ENCODE data around the gene POU2F2. TPM values are rescaled to one million over a fixed set of nuclear protein-coding genes. Genes with fewer than 3 reads are reported as not detected.
A peak's percentile ranks its signal among the peaks of the same experiment; 100 is the strongest.

The POU2F2 gene
- total RNA-seq, 1 donor from 2014 or later, result 6.1 TPM

DNA sequence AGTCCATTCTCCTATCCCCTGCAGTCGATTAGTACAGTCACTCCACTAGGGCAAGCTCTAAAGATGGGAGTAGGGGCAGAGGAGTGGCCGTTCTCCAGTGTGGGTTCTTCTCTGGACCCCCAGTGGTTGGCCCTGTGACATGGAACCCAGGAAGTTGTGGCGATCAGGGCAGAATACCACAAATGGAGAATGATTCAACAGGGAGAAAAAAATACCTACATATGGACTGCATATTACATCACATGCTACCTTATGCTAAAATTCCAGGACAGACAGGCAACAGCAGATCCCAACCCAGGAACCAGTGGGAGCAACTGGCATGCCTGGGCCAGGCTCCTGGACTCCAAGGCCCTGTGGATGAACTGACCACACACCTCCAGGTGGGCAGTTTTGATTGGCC lies 20.4 kb downstream of the POU2F2 start:
- Histone ChIP-seq H3K9me3 (no peaks in the 10 kb centered on the region), H3K4me3 (no peak overlapping the region), H3K27me3 (ENCODE audit: low read depth) (no peaks in the 10 kb centered on the region), H3K36me3 (no peaks in the 10 kb centered on the region), H3K4me1 (no peaks in the 10 kb centered on the region), H3K27ac (no peak overlapping the region)
- intact Hi-C loops (cut with DNase I), result no loop called here
- TF ChIP-seq, protein P1, sequence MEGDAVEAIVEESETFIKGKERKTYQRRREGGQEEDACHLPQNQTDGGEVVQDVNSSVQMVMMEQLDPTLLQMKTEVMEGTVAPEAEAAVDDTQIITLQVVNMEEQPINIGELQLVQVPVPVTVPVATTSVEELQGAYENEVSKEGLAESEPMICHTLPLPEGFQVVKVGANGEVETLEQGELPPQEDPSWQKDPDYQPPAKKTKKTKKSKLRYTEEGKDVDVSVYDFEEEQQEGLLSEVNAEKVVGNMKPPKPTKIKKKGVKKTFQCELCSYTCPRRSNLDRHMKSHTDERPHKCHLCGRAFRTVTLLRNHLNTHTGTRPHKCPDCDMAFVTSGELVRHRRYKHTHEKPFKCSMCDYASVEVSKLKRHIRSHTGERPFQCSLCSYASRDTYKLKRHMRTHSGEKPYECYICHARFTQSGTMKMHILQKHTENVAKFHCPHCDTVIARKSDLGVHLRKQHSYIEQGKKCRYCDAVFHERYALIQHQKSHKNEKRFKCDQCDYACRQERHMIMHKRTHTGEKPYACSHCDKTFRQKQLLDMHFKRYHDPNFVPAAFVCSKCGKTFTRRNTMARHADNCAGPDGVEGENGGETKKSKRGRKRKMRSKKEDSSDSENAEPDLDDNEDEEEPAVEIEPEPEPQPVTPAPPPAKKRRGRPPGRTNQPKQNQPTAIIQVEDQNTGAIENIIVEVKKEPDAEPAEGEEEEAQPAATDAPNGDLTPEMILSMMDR (IDR thresholded peaks at IDR 0.05), result no peak
- ATAC-seq (no peak), DNase-seq (no peak)

DNA sequence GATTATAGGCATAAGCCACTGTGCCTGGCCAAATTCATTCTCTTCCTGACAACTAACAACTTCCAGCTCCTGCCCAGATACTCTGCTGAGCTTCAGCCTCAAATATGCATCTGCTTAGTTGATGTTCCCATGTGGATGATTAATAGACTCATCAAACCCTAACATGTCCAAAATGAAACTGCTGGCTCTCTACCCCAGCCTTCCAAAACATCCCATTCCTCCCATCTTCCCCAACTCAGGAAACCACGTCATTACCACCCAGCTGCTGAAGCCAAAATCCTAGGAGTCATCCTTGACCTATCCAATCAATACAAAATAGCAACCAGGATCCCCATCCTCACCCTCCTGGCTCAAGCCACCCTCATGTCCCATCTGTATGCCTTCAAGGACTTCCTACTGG lies 20.9 kb downstream of the POU2F2 start:
- Histone ChIP-seq H3K27me3 (ENCODE audit: low read depth) (no peaks in the 10 kb centered on the region), H3K9me3 (no peaks in the 10 kb centered on the region), H3K4me3 (no peak overlapping the region), H3K36me3 (no peaks in the 10 kb centered on the region), H3K4me1 (no peaks in the 10 kb centered on the region), H3K27ac (no peak overlapping the region)
- ATAC-seq (no peak), DNase-seq (no peak)
- TF ChIP-seq, protein P1 (IDR thresholded peaks at IDR 0.05), result no peak
- intact Hi-C loops (cut with DNase I), result no loop called here

DNA sequence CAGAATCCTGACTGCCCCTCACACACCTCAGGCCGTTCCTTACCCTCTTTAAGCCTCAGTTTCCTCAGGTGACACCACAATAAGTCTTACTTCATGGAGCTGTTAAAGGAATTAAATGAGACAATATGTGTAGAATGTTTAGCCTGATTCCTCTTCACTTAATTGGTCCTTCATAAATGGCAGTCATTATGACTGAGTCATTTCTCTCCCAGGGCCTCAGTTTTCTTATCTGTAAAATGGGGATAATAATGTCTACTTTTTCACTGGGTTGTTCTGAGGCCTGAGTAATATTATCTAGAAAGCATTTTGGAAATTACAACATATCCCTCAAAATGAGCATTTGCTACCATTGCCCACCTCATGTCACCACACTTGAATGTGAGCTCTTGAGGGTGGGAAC lies 21.6 kb downstream of the POU2F2 start:
- H3K4me3 ChIP-seq, result no peak overlapping the region
- H3K27me3 ChIP-seq (ENCODE audit: low read depth), result no peaks in the 10 kb centered on the region
- H3K36me3 ChIP-seq, result no peaks in the 10 kb centered on the region
- ATAC-seq (no peak), DNase-seq (no peak)
- TF ChIP-seq, protein P1 (IDR thresholded peaks at IDR 0.05), result no peak
- H3K9me3 ChIP-seq, result no peaks in the 10 kb centered on the region
- intact Hi-C loops (cut with DNase I), result no loop called here
- H3K4me1 ChIP-seq, result no peaks in the 10 kb centered on the region
- no peak overlapping the region for H3K27ac ChIP-seq

DNA sequence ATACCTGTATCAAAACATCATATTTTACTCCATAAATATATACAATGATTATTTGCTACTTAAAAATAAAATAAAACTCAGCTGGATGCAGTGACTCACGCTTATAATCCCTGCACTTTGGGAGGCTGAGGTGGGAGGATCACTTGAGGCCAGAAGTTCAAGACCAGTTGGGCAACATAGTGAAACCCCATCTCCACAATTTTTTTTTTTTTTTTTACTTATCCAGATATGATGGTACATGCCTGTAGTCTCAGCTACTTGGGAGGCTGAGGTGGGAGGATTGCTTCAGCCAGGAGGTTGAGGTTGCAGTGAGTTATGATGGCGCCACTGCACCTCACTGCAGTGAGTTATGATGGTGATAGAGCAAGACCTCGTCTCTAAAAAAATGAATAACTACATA lies 22.4 kb downstream of the POU2F2 start:
- Histone ChIP-seq H3K27ac (no peak overlapping the region), H3K9me3 (no peaks in the 10 kb centered on the region), H3K4me3 (no peak overlapping the region), H3K27me3 (ENCODE audit: low read depth) (no peaks in the 10 kb centered on the region), H3K36me3 (no peaks in the 10 kb centered on the region), H3K4me1 (no peaks in the 10 kb centered on the region)
- DNase-seq (no peak), ATAC-seq (no peak)
- intact Hi-C loops (cut with DNase I), result no loop called here
- TF ChIP-seq, protein P1 (IDR thresholded peaks at IDR 0.05), result no peak

DNA sequence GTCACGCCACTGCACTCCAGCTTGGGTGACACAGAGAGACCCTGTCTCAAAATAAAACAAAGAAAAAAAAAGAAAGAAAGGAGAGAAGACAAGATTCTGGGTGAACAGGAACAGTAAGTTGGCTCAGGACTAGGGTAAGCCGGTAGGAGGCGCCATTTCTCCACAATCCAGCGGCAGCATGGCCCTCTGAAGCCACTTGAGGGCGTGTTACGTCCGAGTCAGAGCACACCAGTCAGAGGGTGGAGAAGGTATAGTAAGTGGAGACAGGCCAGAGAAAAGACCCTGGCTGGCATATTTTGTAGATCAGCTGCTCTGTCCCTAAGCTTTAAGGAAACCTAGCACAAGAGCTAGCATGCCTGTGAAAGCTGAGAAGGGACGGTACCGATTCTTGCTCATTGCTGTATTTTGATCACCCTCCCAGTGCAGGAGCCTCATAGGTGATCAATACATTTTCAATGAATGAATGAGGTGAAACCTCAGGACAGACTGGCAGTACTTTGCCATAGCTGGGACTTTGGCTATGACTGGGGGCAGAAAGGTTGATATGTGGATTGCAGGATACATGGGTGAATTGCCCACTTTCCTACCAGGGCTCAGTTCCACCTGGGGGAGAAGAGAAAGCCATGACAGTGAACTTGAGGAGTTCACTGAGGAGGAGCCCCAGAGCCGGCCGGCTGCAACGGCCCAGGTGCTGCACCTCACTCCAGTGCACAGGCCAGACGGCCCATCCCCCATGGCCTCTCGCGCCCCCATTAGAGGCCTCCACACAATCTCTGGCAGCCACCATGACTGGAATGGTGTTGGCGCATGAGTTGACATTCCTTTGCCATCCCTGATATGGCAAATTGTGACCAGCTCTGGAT lies 23.5 kb downstream of the POU2F2 start:
- Histone ChIP-seq H3K27ac (no peak overlapping the region), H3K27me3 (ENCODE audit: low read depth) (no peaks in the 10 kb centered on the region), H3K36me3 (no peaks in the 10 kb centered on the region), H3K4me3 (no peak overlapping the region), H3K9me3 (no peaks in the 10 kb centered on the region), H3K4me1 (no peaks in the 10 kb centered on the region)
- DNase-seq, result peak; percentile 83
- ATAC-seq, result peak; percentile 88 to 93
- TF ChIP-seq, protein P1 (IDR thresholded peaks at IDR 0.05), result peak; percentile 91
- intact Hi-C loops (cut with DNase I), result no loop called here
